Measurements from ENCODE around the gene CCR7.

CCR7 gene

GRCh38 chr17:40580140-40580539 lies 14.9 kb upstream of the CCR7 start:
- H3K36me3 ChIP-seq (ENCODE audit: insufficient read depth), result no peaks in the 10 kb centered on the region
- no peak overlapping the region for H3K27ac ChIP-seq
- H3K4me2 ChIP-seq, result no peak overlapping the region
- peaks cover 33% of the 10 kb centered on the region for H3K4me1 ChIP-seq (ENCODE audit: low read depth, poor library complexity, severe bottlenecking)
- no peak overlapping the region for H2AFZ ChIP-seq (ENCODE audit: low read depth)
- no peaks in the 10 kb centered on the region for H3K27me3 ChIP-seq (ENCODE audit: insufficient read depth, low read depth)
- H3K4me3 ChIP-seq (IDR thresholded peaks at IDR 0.05; ENCODE audit: insufficient read depth, low read depth, low read length), result no peak overlapping the region
- no peaks in the 10 kb centered on the region for H3K79me2 ChIP-seq (ENCODE audit: insufficient read depth, low read depth)
- H4K20me1 ChIP-seq (ENCODE audit: insufficient read depth), result no peaks in the 10 kb centered on the region
- no peak for TF ChIP-seq CTCF (conservative IDR thresholded peaks at IDR 0.05; ENCODE audit: low read depth, low read length)
- no peak overlapping the region for H3K9ac ChIP-seq

- no peak overlapping the region for H3K4me2 ChIP-seq
- TF ChIP-seq CTCF (conservative IDR thresholded peaks at IDR 0.05; ENCODE audit: low read depth, low read length), result no peak
- no peak overlapping the region for H2AFZ ChIP-seq (ENCODE audit: low read depth)
- no peaks in the 10 kb centered on the region for H3K27me3 ChIP-seq (ENCODE audit: insufficient read depth, low read depth)
- H3K36me3 ChIP-seq (ENCODE audit: insufficient read depth), result no peaks in the 10 kb centered on the region
- no peak overlapping the region for H3K4me3 ChIP-seq (IDR thresholded peaks at IDR 0.05; ENCODE audit: insufficient read depth, low read depth, low read length)
- H3K9ac ChIP-seq, result no peak overlapping the region
- H3K27ac ChIP-seq, result no peak overlapping the region
- H3K79me2 ChIP-seq (ENCODE audit: insufficient read depth, low read depth), result no peaks in the 10 kb centered on the region
- H4K20me1 ChIP-seq (ENCODE audit: insufficient read depth), result no peaks in the 10 kb centered on the region
- H3K4me1 ChIP-seq (ENCODE audit: low read depth, poor library complexity, severe bottlenecking), result peaks cover 33% of the 10 kb centered on the region
These were observed 14.2 kb upstream of the CCR7 start for GRCh38 chr17:40579471-40579870.

- Histone ChIP-seq H3K4me3 (IDR thresholded peaks at IDR 0.05; ENCODE audit: insufficient read depth, low read depth, low read length) (no peak overlapping the region), H3K9ac (no peak overlapping the region), H3K27me3 (ENCODE audit: insufficient read depth, low read depth) (no peaks in the 10 kb centered on the region), H3K79me2 (ENCODE audit: insufficient read depth, low read depth) (no peaks in the 10 kb centered on the region), H2AFZ (ENCODE audit: low read depth) (no peak overlapping the region), H3K4me2 (peak overlapping the region; percentile 46), H3K27ac (no peak overlapping the region), H3K4me1 (ENCODE audit: low read depth, poor library complexity, severe bottlenecking) (peaks cover 27% of the 10 kb centered on the region), H3K36me3 (ENCODE audit: insufficient read depth) (no peaks in the 10 kb centered on the region), H4K20me1 (ENCODE audit: insufficient read depth) (no peaks in the 10 kb centered on the region)
- no peak for TF ChIP-seq CTCF (conservative IDR thresholded peaks at IDR 0.05; ENCODE audit: low read depth, low read length)
These were observed 12.4 kb upstream of the CCR7 start for GRCh38 chr17:40577611-40578065.

GRCh38 chr17:40576113-40576740 lies 11.0 kb upstream of the CCR7 start:
- H3K27me3 ChIP-seq (ENCODE audit: insufficient read depth, low read depth), result no peaks in the 10 kb centered on the region

More at GRCh38 chr17:40576113-40576740, 11.0 kb upstream of the CCR7 start:
- H3K4me1 ChIP-seq (ENCODE audit: low read depth, poor library complexity, severe bottlenecking), result peaks cover 15% of the 10 kb centered on the region
- no peak overlapping the region for H2AFZ ChIP-seq (ENCODE audit: low read depth)
- no peak overlapping the region for H3K27ac ChIP-seq
- no peak overlapping the region for H3K4me3 ChIP-seq (IDR thresholded peaks at IDR 0.05; ENCODE audit: insufficient read depth, low read depth, low read length)
- no peak for TF ChIP-seq CTCF (conservative IDR thresholded peaks at IDR 0.05; ENCODE audit: low read depth, low read length)
- no peak overlapping the region for H3K9ac ChIP-seq
- H3K36me3 ChIP-seq (ENCODE audit: insufficient read depth), result no peaks in the 10 kb centered on the region
- H3K79me2 ChIP-seq (ENCODE audit: insufficient read depth, low read depth), result no peaks in the 10 kb centered on the region
- no peak overlapping the region for H3K4me2 ChIP-seq
- no peaks in the 10 kb centered on the region for H4K20me1 ChIP-seq (ENCODE audit: insufficient read depth)

All from KMS-11 (cell line).